Upper lobe of left lung (tissue), 6 donors: ENCODE results near the gene SYVN1. TPM values are rescaled to one million over a fixed set of nuclear protein-coding genes. Genes with fewer than 3 reads are reported as not detected.

Experiments used
- ATAC-seq, 2 donors: fragments of 200-7000 bp; cut with Tn5 transposase; one replicate each; pipeline ENCODE4 v1.9.1; 2022; ENCODE audit warnings: mild to moderate bottlenecking in 2 of 2, moderate library complexity in 2 of 2; ENCODE audit not compliant: low FRiP score in 2 of 2
- DNase-seq, 2 donors: peaks; one replicate each; pipeline ENCODE4 v3.0.0-alpha.2; 2019 to 2020
- H3K27ac ChIP-seq, 4 donors: fragments of 200-600 bp; sonication (generic); one replicate each; pipeline ENCODE4 v1.5.1; 2016 to 2019
- H3K27me3 ChIP-seq, 4 donors: fragments of 200-600 bp; sonication (generic); one replicate each; pipeline ENCODE4 v1.5.1; 2017 to 2019
- H3K36me3 ChIP-seq, 4 donors: fragments of 200-600 bp; sonication (generic); one replicate each; pipeline ENCODE4 v1.5.1; 2016 to 2019
- H3K4me1 ChIP-seq, 4 donors: fragments of 200-600 bp; sonication (generic); one replicate each; pipeline ENCODE4 v1.5.1; 2018 to 2019
- H3K4me3 ChIP-seq, 4 donors: fragments of 200-600 bp; sonication (generic); one replicate each; pipeline ENCODE4 v1.5.1; 2017 to 2019; ENCODE audit warnings: mild to moderate bottlenecking in 2 of 4, moderate library complexity in 1 of 4
- H3K9me3 ChIP-seq, 4 donors: fragments of 200-600 bp; sonication (generic); one replicate each; pipeline ENCODE4 v1.5.1; 2018 to 2019
- CTCF ChIP-seq, 6 experiments: fragments of 450-650 bp in 4 of 6; fragments of 200-600 bp in 2 of 6; sonication (generic) in 2 of 6; IDR thresholded peaks; one replicate each; pipeline ENCODE4 v1.5.1; 2016 to 2019; ENCODE audit warnings: antibody characterized with exemption in 6 of 6
- EP300 ChIP-seq, 4 donors: sonication (generic); formaldehyde crosslinking; IDR thresholded peaks; one replicate each; pipeline ENCODE4 v1.5.1; 2017; ENCODE audit warnings: antibody characterized with exemption in 4 of 4, control low read depth in 2 of 4
- POLR2A ChIP-seq, 4 donors: fragments of 450-650 bp; IDR thresholded peaks; one replicate each; pipeline ENCODE4 v1.5.1; 2016 to 2017; ENCODE audit warnings: antibody characterized with exemption in 4 of 4, mild to moderate bottlenecking in 2 of 4
- POLR2AphosphoS5 ChIP-seq, 2 donors: sonication (generic); formaldehyde crosslinking; IDR thresholded peaks; one replicate each; pipeline ENCODE4 v1.5.1; 2017; ENCODE audit warnings: antibody characterized with exemption in 2 of 2
- WGBS, 2 donors: methylation state at CpG; one replicate each; pipeline ENCODE4 v1.1.5; 2017 to 2018; 5-methylcytosine and 5-hydroxymethylcytosine counted together
- total RNA-seq, 6 donors: library from RNA; depleted of rRNA in 4 of 6; stranded (reverse); fragments of >200 nt in 4 of 6; gene quantifications; one replicate each; pipeline versions ENCODE4 v1.1.0 to v1.2.1, GENCODE V29; 2016 to 2021
- donor health status: DM: no; HTN: no; CAD: no; lungs with moderate emphysema.
- donor health status: DM: no; HTN: yes; CAD: no; lungs with severe emphysema.

Gene SYVN1
- total RNA-seq, 6 donors from 2014 or later: 31.1 to 70.6 (median 50.0) TPM

- H3K4me1 ChIP-seq: peaks cover 43 to 77% (median 48%) of the 10 kb centered on the region in 4 donors
- no peak for TF ChIP-seq EP300 (IDR thresholded peaks at IDR 0.05)
- peak in 1 of 6 experiments; percentile 4 for TF ChIP-seq CTCF (IDR thresholded peaks at IDR 0.05)
- 15 to 35% methylated on average over 34 to 38 of the region's 68 CpGs for WGBS, 2 donors
- H3K27me3 ChIP-seq: no peaks in the 10 kb centered on the region
- H3K27ac ChIP-seq: peak overlapping the region; percentile 86 to 89 (median 88)
- peaks cover 9 to 42% (median 29%) of the 10 kb centered on the region in 4 donors for H3K36me3 ChIP-seq
- DNase-seq (peak; percentile 47 to 91), ATAC-seq (peak in 1 of 2 donors; percentile 4)
- peak overlapping the region; percentile 71 to 99 (median 83) for H3K4me3 ChIP-seq
- no peaks in the 10 kb centered on the region for H3K9me3 ChIP-seq
Measured at GRCh38 chr11:65116370-65117205, 17.7 kb downstream of the SYVN1 start.

GRCh38 chr11:65115361-65116082 is 18.8 kb downstream of the SYVN1 start:
- TF ChIP-seq POLR2AphosphoS5 (IDR thresholded peaks at IDR 0.05): no peak
- Histone ChIP-seq H3K4me1 (peaks cover 43 to 77% (median 50%) of the 10 kb centered on the region in 4 donors), H3K27ac (no peak overlapping the region), H3K27me3 (no peaks in the 10 kb centered on the region), H3K36me3 (peaks cover 8 to 35% (median 23%) of the 10 kb centered on the region in 4 donors), H3K9me3 (no peaks in the 10 kb centered on the region), H3K4me3 (no peak overlapping the region)
- 94% methylated on average over 20 to 21 of the region's 21 CpGs for WGBS, 2 donors
- ATAC-seq (no peak), DNase-seq (no peak)

- DNase-seq (no peak), ATAC-seq (no peak)
- peaks cover 44 to 79% (median 54%) of the 10 kb centered on the region in 4 donors for H3K4me1 ChIP-seq
- 83 to 91% methylated on average over 5 to 11 of the region's 11 CpGs for WGBS, 2 donors
- no peaks in the 10 kb centered on the region for H3K27me3 ChIP-seq
- H3K36me3 ChIP-seq: peaks cover 0 to 28% (median 15%) of the 10 kb centered on the region in 4 donors
- H3K27ac ChIP-seq: no peak overlapping the region
- H3K9me3 ChIP-seq: no peaks in the 10 kb centered on the region
- TF ChIP-seq EP300 (IDR thresholded peaks at IDR 0.05) (no peak), POLR2A (IDR thresholded peaks at IDR 0.05) (no peak), CTCF (IDR thresholded peaks at IDR 0.05) (no peak), POLR2AphosphoS5 (IDR thresholded peaks at IDR 0.05) (no peak)
- no peak overlapping the region for H3K4me3 ChIP-seq
Measured at GRCh38 chr11:65114538-65115171, 19.7 kb downstream of the SYVN1 start.

- no peak overlapping the region for H3K4me3 ChIP-seq
- no peaks in the 10 kb centered on the region for H3K27me3 ChIP-seq
- ATAC-seq (no peak), DNase-seq (no peak)
- H3K27ac ChIP-seq: no peak overlapping the region
- H3K36me3 ChIP-seq: peaks cover 0 to 28% (median 14%) of the 10 kb centered on the region in 4 donors
- peaks cover 44 to 76% (median 61%) of the 10 kb centered on the region in 4 donors for H3K4me1 ChIP-seq
- no peaks in the 10 kb centered on the region for H3K9me3 ChIP-seq
- TF ChIP-seq CTCF (IDR thresholded peaks at IDR 0.05) (no peak), EP300 (IDR thresholded peaks at IDR 0.05) (no peak), POLR2AphosphoS5 (IDR thresholded peaks at IDR 0.05) (no peak), POLR2A (IDR thresholded peaks at IDR 0.05) (no peak)
- 76 to 77% methylated on average over 6 of the region's 6 CpGs for WGBS, 2 donors
Measured at GRCh38 chr11:65113839-65114238, 20.5 kb downstream of the SYVN1 start.

- Histone ChIP-seq H3K36me3 (peaks cover under 1 to 28% (median 16%) of the 10 kb centered on the region in 4 donors), H3K27me3 (no peaks in the 10 kb centered on the region), H3K4me1 (peaks cover 44 to 75% (median 62%) of the 10 kb centered on the region in 4 donors), H3K4me3 (peak overlapping the region in 3 of 4 donors; percentile 55 to 73 (median 68)), H3K27ac (peak overlapping the region in 2 of 4 donors; percentile 77 to 82), H3K9me3 (no peaks in the 10 kb centered on the region)
- no peak for ATAC-seq
- no peak for DNase-seq
- 21 to 32% methylated on average over 13 to 14 of the region's 14 CpGs for WGBS, 2 donors
- no peak for TF ChIP-seq POLR2AphosphoS5 (IDR thresholded peaks at IDR 0.05)
- TF ChIP-seq POLR2A (IDR thresholded peaks at IDR 0.05): no peak
- TF ChIP-seq CTCF (IDR thresholded peaks at IDR 0.05): no peak
- TF ChIP-seq EP300 (IDR thresholded peaks at IDR 0.05): no peak
Measured at GRCh38 chr11:65113361-65113756, 21.0 kb downstream of the SYVN1 start.
